NCI-H2196 (cell line): ENCODE data around the gene SASH3.

Experiments used
- DNase-seq: peaks from one replicate; lab custom pipeline; 2025; ENCODE audit not compliant: unreplicated experiment; lab: John Stamatoyannopoulos, UW

Gene SASH3

GRCh38 chrX:129759576-129760061 is 20.1 kb upstream of the SASH3 start:
- DNase-seq: no peak

GRCh38 chrX:129760155-129760554 is 19.6 kb upstream of the SASH3 start:
- no peak for DNase-seq

GRCh38 chrX:129760981-129761380 is 18.8 kb upstream of the SASH3 start:
- DNase-seq: no peak

- DNase-seq: no peak
Observed at GRCh38 chrX:129761596-129761995, 18.2 kb upstream of the SASH3 start.

DNA sequence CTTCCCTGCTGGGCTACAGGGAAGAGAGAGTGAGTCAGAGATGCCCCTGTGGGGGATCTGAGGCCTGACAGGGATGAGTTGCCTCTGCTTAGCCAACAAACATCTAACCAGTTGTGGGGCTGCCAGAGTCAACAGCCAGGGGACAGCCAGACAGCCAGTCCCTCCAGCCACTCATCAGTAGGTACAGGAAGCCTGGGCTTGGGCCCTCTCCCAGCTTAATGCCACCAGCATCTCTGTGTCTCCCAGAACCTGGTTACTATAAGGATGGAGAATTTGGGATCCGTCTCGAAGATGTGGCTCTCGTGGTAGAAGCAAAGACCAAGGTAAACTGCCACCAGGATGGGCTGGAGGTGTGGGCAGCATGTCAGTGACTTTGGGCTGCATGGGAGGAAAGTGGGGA is 17.3 kb upstream of the SASH3 start:
- no peak for DNase-seq

- no peak for DNase-seq
Observed at GRCh38 chrX:129763666-129764065, 16.1 kb upstream of the SASH3 start.

DNA sequence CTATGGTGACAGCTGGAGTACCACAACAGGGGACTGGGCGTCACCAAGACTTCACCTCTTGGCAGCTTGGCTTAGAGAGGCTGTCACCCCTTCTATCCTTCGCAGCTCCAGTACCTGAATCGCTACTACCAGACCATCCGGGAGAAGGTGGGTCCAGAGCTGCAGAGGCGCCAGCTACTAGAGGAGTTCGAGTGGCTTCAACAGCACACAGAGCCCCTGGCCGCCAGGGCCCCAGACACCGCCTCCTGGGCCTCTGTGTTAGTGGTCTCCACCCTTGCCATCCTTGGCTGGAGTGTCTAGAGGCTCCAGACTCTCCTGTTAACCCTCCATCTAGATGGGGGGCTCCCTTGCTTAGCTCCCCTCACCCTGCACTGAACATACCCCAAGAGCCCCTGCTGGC is 11.6 kb upstream of the SASH3 start:
- DNase-seq: no peak

DNA sequence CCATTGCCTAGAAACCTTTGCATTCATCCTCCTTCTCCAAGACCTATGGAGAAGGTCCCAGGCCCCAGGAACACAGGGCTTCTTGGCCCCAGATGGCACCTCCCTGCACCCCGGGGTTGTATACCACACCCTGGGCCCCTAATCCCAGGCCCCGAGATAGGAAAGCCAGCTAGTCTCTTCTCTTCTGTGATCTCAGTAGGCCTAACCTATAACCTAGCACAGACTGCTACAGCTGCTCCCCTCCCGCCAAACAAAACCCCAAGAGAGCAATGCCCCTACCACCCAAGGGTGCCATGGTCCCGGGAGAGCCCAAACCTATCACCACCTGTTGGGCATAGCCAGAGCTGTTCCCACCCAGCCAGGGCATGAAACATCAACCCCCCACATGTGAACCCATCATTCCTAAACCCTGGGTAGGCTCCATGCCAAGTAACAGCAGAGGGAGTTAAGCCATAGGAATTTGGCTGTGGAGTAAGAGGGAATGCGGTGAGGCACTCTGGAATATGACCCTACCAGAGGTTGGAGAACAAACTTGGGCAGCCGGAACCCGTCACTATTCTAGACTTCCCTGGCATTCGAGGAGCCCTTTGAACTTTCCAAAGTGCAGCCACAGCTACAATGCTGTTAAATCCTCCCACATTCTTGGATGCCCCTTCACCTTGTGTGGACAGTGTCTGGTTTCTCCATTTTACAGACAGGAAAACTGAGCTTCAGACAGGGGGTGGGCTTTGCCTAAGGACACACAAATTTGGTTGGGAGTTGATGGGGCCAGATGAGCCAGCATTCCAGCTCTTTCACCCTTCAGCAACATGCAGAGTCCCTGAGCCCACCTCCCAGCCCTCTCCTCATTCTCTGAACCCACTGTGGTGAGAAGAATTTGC is 10.9 kb upstream of the SASH3 start:
- no peak for DNase-seq

DNA sequence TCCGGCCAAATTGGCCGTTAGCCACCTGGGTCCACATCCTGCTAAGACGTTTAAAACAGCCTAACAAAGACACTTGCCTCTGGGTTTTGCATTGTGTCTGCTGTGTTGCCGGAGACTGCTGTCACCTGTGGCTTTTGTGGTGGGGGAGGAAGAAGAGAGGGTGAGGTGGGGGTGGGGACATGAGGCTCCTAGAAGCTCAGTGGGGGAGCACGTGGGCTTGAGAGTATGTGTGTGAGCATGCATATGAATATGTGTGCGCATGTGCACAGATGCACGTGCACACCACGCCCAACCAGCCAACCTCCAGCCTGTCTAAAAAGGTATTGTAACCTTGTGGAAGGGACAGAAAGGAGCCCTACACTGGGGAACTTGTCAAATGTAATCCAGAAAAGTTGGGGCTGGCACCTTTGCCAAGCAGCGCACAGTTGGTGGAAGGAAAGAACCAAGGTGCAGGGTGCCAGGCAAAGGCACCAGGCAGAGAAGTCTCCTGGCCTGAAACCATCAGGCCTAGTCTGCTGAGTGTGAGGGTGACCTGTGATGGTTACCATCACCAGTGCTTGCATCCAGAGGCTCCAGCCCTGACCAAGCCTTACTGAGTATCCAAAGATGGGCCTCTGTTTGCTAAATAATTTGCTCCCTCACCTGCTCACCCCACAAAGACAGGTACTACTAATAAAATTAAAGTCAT is 10.1 kb upstream of the SASH3 start:
- DNase-seq: no peak

DNA sequence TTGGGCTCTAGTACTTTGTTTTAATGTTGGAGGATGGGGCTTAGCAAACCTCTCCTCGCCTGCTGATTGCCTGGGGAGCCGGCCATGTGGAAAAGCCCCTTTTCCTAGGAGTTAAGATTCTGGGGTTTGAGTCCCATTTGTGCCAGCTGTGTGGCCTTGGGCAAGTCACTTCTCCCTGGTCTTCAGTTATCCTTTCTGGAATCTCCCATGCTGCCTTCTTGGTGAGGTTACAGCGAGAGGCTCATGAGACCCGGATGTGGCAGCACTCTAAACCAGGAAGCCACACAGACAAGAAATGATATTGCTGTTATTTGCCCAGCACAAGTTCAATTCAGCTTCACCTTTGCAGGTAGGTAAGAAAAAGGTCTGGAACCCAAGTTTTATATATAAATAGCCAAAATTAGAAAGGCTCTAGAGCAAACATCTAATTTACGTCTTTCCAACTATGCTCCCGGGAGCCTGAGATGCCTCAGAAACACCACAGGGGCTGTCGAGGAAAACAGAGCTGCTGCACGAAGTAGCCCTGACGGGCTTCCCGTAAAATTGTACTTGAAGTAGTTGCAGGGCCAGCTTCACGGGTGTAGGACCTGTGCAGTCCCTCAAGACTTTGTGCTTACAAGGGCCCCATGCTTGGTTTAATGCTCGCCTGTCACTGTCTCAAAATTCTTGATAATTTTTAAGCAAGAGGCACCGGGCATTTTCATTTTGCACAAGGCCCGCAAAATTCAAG is 8.3 kb upstream of the SASH3 start:
- no peak for DNase-seq

DNA sequence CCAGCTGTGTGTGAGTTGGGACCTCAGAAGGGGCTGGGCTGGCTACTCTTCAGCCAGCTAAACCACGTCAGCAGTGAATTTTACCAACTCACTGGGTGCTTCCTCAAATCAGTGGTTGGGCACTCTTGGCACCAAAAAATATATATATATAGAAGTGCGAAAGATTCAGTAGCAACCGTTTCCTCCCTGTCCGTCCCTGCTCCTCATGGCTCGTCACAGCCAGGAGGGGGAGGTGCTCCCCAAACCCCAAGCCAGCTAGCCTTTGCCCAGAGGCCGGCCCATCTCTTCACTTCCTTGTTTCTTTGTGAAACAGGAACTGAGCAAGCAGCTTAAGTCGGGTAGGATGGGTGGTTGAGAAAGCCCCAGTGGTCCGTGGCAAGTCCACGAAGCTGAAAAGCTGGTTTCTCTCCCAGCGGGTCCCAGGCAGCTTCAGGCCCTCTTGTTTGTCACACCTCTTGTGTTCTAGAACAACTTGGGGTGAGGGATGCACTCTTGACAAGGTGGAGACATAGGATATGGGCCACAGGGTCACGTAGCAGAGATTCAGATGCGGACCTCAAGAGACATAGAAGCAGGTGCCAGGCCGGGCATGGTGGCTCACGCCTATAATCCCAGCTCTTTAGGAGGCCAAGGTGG is 6.8 kb upstream of the SASH3 start:
- no peak for DNase-seq

- DNase-seq: no peak
Observed at GRCh38 chrX:129773649-129774458, 5.9 kb upstream of the SASH3 start.

- DNase-seq: no peak
Observed at GRCh38 chrX:129777218-129778030, 2.3 kb upstream of the SASH3 start.

- no peak for DNase-seq
Observed at GRCh38 chrX:129779086-129779672, 570 bp upstream of the SASH3 start.

DNA sequence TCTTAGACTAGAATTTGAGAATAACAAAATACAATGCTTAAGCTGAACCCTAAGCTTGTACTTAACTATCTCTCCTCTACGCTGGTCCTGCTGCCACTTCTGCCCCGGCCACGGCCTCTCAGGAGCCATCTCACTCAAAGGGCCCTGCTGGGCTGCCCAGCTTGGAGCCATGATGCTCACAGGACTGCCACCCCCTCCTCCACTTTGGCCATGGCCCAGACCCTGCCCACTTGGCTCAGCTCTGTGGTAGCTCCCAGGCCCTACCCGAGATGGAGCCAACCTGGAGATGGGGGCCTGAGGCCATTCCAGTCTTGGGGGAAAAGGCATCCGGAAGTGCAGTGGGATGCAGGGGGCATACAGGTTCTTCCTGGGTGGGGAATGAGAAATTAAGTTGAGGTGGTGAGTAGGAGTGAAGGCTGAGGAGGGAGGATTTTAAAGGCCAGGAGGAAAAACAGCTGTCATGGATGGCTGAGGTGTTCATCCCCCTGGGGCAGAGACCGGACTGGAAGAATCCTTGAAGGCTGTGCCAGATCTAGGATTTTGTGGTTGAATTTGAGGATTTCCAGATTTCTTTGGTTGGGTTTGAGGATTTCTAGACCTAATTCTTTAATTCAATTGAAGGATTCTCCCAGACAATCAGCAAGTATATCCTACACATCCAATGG is 824 bp downstream of the SASH3 start:
- no peak for DNase-seq

DNA sequence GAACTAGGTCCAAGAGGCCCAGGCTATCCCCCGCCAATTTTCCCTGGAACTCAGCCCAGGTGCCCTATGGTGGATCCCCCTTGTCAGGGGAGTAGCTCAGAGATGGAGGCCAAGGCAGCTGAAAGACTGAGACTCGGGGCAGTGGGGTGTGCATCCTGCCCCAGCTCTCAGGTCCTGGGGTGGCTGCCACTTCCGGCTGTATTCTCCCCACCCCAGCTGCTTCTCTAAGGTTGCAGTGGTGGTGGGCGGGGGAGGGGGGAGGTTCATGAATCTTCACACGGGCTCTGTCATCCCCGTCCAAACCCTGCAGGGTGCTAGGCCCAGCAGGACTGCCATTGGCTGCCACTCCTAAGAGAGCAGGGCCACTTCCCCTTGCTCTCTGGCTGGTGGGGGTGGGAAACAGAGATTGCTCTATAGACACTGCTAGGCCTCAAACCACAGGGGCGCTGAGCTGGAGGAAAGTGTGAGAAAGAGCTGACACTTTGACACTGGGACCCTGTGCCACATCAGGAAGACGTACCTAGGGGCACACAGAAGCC is 1.5 kb downstream of the SASH3 start:
- no peak for DNase-seq

- no peak for DNase-seq
Observed at GRCh38 chrX:129781680-129782495, 2.1 kb downstream of the SASH3 start.
